ENCODE results near the gene PTPRU.

PTPRU gene

DNA sequence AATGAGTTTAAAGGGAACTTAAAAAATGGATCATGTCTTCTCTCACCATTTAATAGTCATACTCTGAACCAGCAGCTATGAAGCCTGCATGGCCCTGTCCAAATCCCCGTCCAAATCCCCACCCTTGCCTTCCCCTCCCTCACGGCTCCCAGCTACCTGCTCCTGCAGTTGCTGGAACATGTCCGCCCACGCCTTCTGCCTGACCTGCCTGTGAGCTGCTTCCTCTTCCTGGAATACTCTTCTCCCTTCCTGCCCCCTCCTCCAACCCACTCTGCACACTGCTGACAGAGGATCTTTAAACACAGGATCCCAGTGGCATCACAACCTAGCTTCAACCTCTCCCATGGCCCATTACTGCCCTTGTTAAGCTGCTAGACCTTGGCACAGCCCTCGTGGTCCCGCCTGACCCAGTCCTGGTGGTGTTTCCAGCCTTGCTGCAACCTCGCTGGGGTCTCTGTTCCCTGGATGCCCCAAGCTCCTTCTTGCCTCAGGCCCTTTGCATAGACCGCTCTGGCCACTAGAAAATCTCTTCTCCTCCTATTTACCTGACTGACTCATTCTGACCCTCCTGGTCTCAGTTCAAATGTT lies 118.3 kb downstream of the PTPRU start:
- no peak for ATAC-seq

GRCh38 chr1:29355375-29355774 lies 119.1 kb downstream of the PTPRU start:
- TF ChIP-seq ZNF565 (CRISPR knock-in tag; conservative IDR thresholded peaks at IDR 0.05; ENCODE audit: low read depth) (no peak), TOX (CRISPR knock-in tag; IDR thresholded peaks at IDR 0.05; ENCODE audit: borderline replicate concordance) (no peak), CSDC2 (CRISPR knock-in tag; IDR thresholded peaks at IDR 0.05) (no peak), GLIS3 (CRISPR knock-in tag; IDR thresholded peaks at IDR 0.05) (no peak), ESRRG (CRISPR knock-in tag; IDR thresholded peaks at IDR 0.05) (no peak), PATZ1 (CRISPR knock-in tag; IDR thresholded peaks at IDR 0.05; ENCODE audit: borderline replicate concordance) (no peak)
- TF ChIP-seq, protein P1, sequence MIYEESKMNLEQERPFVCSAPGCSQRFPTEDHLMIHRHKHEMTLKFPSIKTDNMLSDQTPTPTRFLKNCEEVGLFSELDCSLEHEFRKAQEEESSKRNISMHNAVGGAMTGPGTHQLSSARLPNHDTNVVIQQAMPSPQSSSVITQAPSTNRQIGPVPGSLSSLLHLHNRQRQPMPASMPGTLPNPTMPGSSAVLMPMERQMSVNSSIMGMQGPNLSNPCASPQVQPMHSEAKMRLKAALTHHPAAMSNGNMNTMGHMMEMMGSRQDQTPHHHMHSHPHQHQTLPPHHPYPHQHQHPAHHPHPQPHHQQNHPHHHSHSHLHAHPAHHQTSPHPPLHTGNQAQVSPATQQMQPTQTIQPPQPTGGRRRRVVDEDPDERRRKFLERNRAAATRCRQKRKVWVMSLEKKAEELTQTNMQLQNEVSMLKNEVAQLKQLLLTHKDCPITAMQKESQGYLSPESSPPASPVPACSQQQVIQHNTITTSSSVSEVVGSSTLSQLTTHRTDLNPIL (CRISPR knock-in tag; IDR thresholded peaks at IDR 0.05; ENCODE audit: low read depth), result no peak
- TF ChIP-seq, protein P2, sequence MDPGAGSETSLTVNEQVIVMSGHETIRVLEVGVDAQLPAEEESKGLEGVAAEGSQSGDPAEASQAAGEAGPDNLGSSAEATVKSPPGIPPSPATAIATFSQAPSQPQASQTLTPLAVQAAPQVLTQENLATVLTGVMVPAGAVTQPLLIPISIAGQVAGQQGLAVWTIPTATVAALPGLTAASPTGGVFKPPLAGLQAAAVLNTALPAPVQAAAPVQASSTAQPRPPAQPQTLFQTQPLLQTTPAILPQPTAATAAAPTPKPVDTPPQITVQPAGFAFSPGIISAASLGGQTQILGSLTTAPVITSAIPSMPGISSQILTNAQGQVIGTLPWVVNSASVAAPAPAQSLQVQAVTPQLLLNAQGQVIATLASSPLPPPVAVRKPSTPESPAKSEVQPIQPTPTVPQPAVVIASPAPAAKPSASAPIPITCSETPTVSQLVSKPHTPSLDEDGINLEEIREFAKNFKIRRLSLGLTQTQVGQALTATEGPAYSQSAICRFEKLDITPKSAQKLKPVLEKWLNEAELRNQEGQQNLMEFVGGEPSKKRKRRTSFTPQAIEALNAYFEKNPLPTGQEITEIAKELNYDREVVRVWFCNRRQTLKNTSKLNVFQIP (CRISPR knock-in tag; IDR thresholded peaks at IDR 0.05; ENCODE audit: borderline replicate concordance, low read depth), result no peak
- ATAC-seq, result no peak

More for the DNA sequence above, 118.3 kb downstream of the PTPRU start:
- no peak for TF ChIP-seq CSRNP3 (CRISPR knock-in tag; IDR thresholded peaks at IDR 0.05)

- TF ChIP-seq PPARA (CRISPR knock-in tag; IDR thresholded peaks at IDR 0.05; ENCODE audit: borderline replicate concordance) (no peak), ZNF8 (CRISPR knock-in tag; IDR thresholded peaks at IDR 0.05) (no peak), ZFP30 (CRISPR knock-in tag; IDR thresholded peaks at IDR 0.05) (no peak), TSHZ2 (CRISPR knock-in tag; IDR thresholded peaks at IDR 0.05) (no peak), ZNF70 (CRISPR knock-in tag; IDR thresholded peaks at IDR 0.05) (no peak), ZFP3 (CRISPR knock-in tag; IDR thresholded peaks at IDR 0.05) (no peak), RARB (CRISPR knock-in tag; IDR thresholded peaks at IDR 0.05) (no peak), TCF4 (CRISPR knock-in tag; IDR thresholded peaks at IDR 0.05; ENCODE audit: borderline replicate concordance) (no peak), CSDC2 (CRISPR knock-in tag; IDR thresholded peaks at IDR 0.05) (no peak)
- TF ChIP-seq, protein P1 (CRISPR knock-in tag; IDR thresholded peaks at IDR 0.05; ENCODE audit: low read depth), result no peak
- TF ChIP-seq, protein P2 (CRISPR knock-in tag; IDR thresholded peaks at IDR 0.05; ENCODE audit: borderline replicate concordance, low read depth), result no peak
- ATAC-seq, result no peak
Observed at GRCh38 chr1:29356663-29357062, 120.3 kb downstream of the PTPRU start.

Measured in SK-N-SH treated with all-trans-retinoic acid at 6 μM for 48 hours (cell line).